Calu3 (cell line): ENCODE measurements around the gene ZNF532. TPM values are rescaled to one million over a fixed set of nuclear protein-coding genes. Genes with fewer than 3 reads are reported as not detected.

ENCODE experiments used
- BruUV-seq: library from RNA; stranded (reverse); fragments of 400-500 nt; replicated peaks from 2 replicates; lab custom pipeline; 2021; lab: Mats Ljungman, UMichigan
- CTCF ChIA-PET: fragments of 300-600 bp; sonication (Branson Sonifier 250); formaldehyde crosslinking; loops from one replicate; lab custom pipeline; 2022; ENCODE audit warnings: antibody characterized with exemption; lab: Charles Lee
- DNase-seq: peaks from one replicate; pipeline ENCODE4 v3.0.0; 2022
- H3K27ac Mint-ChIP-seq: one replicate; pipeline ENCODE4 v1.8.0; 2022; ENCODE audit warnings: mixed read lengths; ENCODE audit not compliant: unreplicated experiment
- H3K27me3 Mint-ChIP-seq: one replicate; pipeline ENCODE4 v1.8.0; 2022; ENCODE audit warnings: mixed read lengths; ENCODE audit not compliant: unreplicated experiment
- H3K36me3 Mint-ChIP-seq: one replicate; pipeline ENCODE4 v1.8.0; 2022; ENCODE audit warnings: mild to moderate bottlenecking, moderate library complexity, mixed read lengths; ENCODE audit not compliant: insufficient read depth, unreplicated experiment
- H3K4me1 Mint-ChIP-seq: one replicate; pipeline ENCODE4 v1.8.0; 2022; ENCODE audit warnings: mild to moderate bottlenecking, low read depth, mixed read lengths; ENCODE audit not compliant: unreplicated experiment
- H3K4me3 Mint-ChIP-seq: one replicate; pipeline ENCODE4 v1.8.0; 2022; ENCODE audit warnings: mild to moderate bottlenecking, low read depth, moderate library complexity, mixed read lengths; ENCODE audit not compliant: unreplicated experiment
- H3K9me3 Mint-ChIP-seq: one replicate; pipeline ENCODE4 v1.8.0; 2022; ENCODE audit warnings: low read depth, mixed read lengths; ENCODE audit not compliant: unreplicated experiment
- intact Hi-C: fragments of 100-400 bp; cut with micrococcal nuclease; formaldehyde crosslinking; loops from one replicate; pipeline ENCODE4 v1.10.0; 2022; ENCODE audit not compliant: unreplicated experiment
- total RNA-seq: library from RNA; stranded (reverse); gene quantifications from 2 replicates; pipeline ENCODE4 v1.2.3, GENCODE V29; 2022
- TF ChIP-seq, protein P1 (sequence below): fragments of 200-600 bp; IDR thresholded peaks from one replicate; pipeline ENCODE4 v1.8.0; 2022; ENCODE audit warnings: antibody characterized with exemption; ENCODE audit not compliant: unreplicated experiment

Gene ZNF532
- total RNA-seq, 1 experiment from 2014 or later = 150 TPM

DNA sequence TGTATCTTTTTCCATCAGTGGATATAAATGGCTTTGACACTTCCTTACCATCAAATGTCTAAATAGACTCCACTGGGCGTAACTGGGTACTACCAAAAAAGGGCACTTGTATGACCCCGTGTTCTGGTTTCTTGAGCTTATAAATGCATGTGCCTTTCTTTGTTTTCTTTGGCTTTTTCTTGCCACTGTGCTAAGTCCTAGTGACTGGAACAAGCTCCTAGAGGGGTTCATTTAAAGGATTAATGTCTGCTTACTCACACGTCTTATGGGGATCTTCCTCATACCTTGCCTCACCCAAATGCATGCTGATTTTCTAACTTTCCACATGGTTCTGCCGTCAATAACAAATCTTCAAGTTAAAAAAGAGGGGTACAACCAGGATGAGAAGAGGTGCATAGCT, 19.8 kb upstream of the ZNF532 start:
- no peak overlapping the region for H3K4me3 Mint-ChIP-seq
- intact Hi-C loops = no loop called here
- TF ChIP-seq, protein P1, sequence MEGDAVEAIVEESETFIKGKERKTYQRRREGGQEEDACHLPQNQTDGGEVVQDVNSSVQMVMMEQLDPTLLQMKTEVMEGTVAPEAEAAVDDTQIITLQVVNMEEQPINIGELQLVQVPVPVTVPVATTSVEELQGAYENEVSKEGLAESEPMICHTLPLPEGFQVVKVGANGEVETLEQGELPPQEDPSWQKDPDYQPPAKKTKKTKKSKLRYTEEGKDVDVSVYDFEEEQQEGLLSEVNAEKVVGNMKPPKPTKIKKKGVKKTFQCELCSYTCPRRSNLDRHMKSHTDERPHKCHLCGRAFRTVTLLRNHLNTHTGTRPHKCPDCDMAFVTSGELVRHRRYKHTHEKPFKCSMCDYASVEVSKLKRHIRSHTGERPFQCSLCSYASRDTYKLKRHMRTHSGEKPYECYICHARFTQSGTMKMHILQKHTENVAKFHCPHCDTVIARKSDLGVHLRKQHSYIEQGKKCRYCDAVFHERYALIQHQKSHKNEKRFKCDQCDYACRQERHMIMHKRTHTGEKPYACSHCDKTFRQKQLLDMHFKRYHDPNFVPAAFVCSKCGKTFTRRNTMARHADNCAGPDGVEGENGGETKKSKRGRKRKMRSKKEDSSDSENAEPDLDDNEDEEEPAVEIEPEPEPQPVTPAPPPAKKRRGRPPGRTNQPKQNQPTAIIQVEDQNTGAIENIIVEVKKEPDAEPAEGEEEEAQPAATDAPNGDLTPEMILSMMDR = no peak
- no peaks in the 10 kb centered on the region for H3K9me3 Mint-ChIP-seq
- H3K36me3 Mint-ChIP-seq = peaks cover 22% of the 10 kb centered on the region
- H3K27ac Mint-ChIP-seq = no peak overlapping the region
- no TSS peak for BruUV-seq
- no peaks in the 10 kb centered on the region for H3K27me3 Mint-ChIP-seq
- CTCF ChIA-PET = no interaction called here
- no peak for DNase-seq
- peaks cover 51% of the 10 kb centered on the region for H3K4me1 Mint-ChIP-seq

- Mint-ChIP-seq H3K4me3 (no peak overlapping the region), H3K36me3 (peaks cover 28% of the 10 kb centered on the region), H3K9me3 (no peaks in the 10 kb centered on the region), H3K27me3 (no peaks in the 10 kb centered on the region), H3K4me1 (peaks cover 64% of the 10 kb centered on the region), H3K27ac (no peak overlapping the region)
- no peak for DNase-seq
- intact Hi-C loops = no loop called here
- CTCF ChIA-PET = no interaction called here
- BruUV-seq = no TSS peak
- TF ChIP-seq, protein P1 = no peak
Observed at GRCh38 chr18:58845928-58846724, 18.6 kb upstream of the ZNF532 start.

- H3K4me3 Mint-ChIP-seq = peak overlapping the region; percentile 47
- H3K9me3 Mint-ChIP-seq = no peaks in the 10 kb centered on the region
- no peaks in the 10 kb centered on the region for H3K27me3 Mint-ChIP-seq
- intact Hi-C loops = no loop called here
- peaks cover 73% of the 10 kb centered on the region for H3K4me1 Mint-ChIP-seq
- BruUV-seq = no TSS peak
- CTCF ChIA-PET = interaction anchor here (0.7 to 1.2 kb wide), 2 partner anchors 37 to 223 kb away, joined by 3 to 5 read pairs; no protein-coding TSS in a partner anchor
- TF ChIP-seq, protein P1 = no peak
- peak overlapping the region; percentile 71 for H3K27ac Mint-ChIP-seq
- peaks cover 28% of the 10 kb centered on the region for H3K36me3 Mint-ChIP-seq
- peak; percentile 61 for DNase-seq
Observed at GRCh38 chr18:58847383-58848071, 17.1 kb upstream of the ZNF532 start.

- intact Hi-C loops = no loop called here
Observed at GRCh38 chr18:58848685-58849084, 16.0 kb upstream of the ZNF532 start.

More at GRCh38 chr18:58848685-58849084, 16.0 kb upstream of the ZNF532 start:
- Mint-ChIP-seq H3K36me3 (peaks cover 28% of the 10 kb centered on the region), H3K4me1 (peaks cover 80% of the 10 kb centered on the region), H3K27me3 (no peaks in the 10 kb centered on the region), H3K27ac (peak overlapping the region; percentile 71), H3K9me3 (no peaks in the 10 kb centered on the region), H3K4me3 (no peak overlapping the region)
- TF ChIP-seq, protein P1 = no peak
- no TSS peak for BruUV-seq
- CTCF ChIA-PET = interaction anchor here (0.7 kb wide), 1 partner anchor 36 kb away, joined by 5 read pairs; no protein-coding TSS in a partner anchor
- DNase-seq = no peak
